HG02840 (cell line): ENCODE measurements around the gene APOD.
"Not testable (repeated sequence)": the region's sequence is repeated elsewhere in the genome, so short reads cannot be mapped to it uniquely, and the experiment has no call there.

ENCODE experiments used
- ATAC-seq: cut with Tn5 transposase; IDR thresholded peaks from one replicate; pipeline ENCODE4 v1.9.1; 2021; ENCODE audit warnings: mild to moderate bottlenecking, moderate library complexity, moderate number of reproducible peaks; ENCODE audit not compliant: unreplicated experiment, low FRiP score

APOD gene

DNA sequence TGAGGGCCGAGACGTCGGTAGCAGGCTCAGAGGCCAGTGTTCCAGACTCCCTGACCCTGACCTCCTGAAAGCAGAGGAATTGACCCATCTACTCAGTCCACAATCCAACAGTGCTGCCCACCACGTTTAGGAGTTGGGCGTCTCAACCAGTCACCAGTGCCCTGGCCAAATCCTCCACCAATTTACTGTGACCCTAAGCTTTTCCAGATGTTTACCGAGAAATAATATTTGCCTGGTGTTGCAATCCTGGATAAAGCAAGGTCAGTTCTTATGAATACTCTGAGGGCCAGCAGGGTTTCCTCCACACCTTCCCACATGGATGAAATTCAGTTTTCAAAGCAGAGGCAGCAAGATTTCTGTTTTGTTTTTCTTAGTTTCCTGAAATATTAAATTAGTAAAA lies 7.5 kb upstream of the APOD start:
- no peak for ATAC-seq

DNA sequence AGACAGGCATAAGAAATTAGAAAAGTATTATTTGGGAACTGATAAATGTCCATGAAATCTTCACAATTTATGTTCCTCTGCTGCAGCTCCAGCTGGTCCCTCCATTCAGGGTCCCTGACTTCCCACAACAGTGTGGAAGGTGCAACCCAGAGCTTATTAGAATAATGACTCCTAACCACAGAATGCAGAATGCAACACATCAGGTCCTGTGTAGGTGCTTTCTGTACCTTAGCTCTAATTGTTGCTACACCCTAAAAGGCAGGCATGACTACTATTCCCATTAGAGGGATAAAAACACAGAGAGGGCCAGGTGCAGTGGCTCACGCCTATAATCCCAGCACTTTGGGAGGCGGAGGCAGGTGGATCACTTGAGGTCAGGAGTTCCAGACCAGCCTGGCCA lies 6.6 kb upstream of the APOD start:
- not testable (repeated sequence) for ATAC-seq

DNA sequence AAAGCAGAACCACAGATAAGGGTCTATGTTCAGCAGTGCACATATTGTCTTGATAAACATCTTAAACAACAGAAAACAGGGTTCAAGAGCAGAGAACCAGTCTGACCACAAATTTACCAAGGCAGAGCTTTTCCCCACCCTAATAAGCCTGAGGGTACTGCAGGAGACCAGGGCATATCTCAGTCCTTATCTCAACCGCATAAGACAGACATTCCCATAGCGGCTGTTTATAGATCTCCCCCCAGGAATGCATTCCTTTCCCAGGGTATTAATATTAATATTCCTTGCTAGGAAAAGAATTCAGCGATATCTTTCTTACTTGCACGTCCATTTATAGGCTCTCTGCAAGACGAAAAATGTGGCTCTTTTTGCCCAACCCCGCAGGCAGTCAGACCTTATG lies 6.1 kb upstream of the APOD start:
- not testable (repeated sequence) for ATAC-seq

DNA sequence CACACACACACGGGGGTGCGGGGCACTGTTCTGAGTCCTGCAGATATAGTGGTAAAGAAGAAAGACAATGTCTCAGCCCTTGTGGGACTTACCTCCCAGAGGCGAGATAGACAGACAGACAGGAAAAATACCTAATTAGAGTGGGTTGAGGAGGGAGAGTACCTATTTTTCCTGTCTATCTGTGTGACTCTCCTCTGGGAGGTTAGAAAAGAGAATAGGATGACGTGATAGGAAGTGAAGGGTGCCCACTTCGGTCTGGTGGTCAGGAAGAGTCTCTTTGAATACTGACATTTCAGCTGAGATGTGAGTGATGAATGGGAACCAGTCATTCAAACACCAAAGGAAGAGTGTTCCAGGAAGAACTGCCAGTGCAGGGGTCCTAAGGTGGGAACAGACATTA lies 4.1 kb upstream of the APOD start:
- ATAC-seq = no peak

DNA sequence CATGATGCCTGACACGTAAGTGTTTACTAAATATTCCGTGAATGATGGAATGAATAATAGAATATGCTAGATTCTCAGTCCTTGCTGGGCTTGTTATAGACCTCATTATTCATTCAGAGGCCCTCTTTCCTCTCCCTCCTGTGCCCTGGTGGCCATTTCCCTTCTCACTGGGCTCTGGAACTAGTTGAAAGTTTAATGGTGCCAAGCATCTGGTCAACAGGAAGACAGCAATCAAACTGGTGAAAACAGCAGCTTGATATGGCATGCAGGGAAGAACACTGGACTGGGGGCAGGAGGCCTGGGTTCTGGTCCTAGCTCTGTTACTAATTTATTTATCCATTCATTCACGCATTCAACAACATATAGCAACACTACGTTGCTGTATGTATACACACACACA lies 3.7 kb upstream of the APOD start:
- no peak for ATAC-seq

DNA sequence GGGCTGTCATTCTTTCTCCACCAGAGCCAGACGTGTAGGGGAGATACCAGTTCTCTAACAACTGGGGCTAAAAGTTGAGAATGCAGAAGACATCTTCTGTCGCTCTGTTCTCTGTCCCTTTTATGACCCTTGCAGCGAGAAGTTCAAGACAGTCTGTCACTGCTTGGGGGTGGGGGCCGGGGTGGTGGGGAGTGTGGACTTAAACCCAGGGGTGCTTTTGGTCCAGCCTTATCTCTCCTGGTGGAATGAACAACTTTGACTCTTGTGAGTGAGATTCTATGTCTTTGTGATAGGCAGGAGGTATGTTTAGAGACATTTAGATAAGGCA lies 767 bp upstream of the APOD start:
- no peak for ATAC-seq

DNA sequence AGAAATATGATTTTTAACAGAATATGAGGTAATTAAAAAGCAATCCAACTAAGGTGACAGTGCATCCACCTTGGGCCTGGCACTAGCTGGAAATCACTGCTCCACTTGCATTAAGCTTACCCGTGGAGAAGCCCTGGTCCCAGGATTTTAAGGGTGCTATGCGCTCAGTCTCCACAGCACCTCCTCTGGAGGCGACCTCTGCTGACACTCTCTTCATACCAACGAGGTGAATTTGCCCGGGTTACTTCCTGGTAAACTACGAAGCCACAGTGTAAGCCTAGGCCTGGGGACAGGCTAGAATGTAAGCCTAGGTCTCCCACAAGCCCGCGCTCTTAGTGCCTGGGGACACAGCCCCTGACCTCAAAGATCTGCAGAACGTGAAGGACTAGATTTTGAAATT lies 793 bp downstream of the APOD start:
- ATAC-seq = no peak

DNA sequence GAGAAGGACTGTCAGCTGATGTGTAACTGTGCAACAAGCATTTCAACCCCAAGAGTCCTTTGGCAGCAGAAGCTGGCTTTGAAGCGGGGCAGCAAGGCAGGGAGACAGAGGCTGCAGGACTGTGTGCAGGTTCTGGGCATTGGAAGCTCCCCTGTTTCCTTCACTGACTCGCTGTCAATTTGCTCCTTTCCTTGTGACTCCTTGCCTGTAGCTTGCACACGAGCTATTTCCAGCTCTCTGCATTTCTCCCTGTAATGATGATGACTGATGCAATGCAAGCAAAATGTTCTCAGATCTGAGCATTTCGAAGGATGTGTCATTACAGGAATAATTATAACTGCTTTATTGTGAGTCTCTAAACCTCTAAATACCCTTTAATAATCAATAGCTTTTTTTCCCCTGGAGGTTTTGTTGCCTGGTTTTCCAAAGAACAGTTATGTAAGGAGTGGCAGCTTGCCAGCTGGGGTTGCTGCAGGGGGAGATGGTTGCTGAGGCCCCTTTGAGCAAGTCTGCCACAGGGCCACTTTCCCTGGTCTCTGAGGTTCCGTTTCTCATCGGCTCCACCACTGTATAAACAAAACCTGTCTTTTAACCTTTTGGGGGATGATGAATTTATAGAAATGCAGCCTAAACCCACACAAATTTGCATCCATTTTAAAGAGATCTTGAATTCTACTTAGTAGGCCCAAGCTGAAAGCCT lies 2.8 kb downstream of the APOD start:
- no peak for ATAC-seq

DNA sequence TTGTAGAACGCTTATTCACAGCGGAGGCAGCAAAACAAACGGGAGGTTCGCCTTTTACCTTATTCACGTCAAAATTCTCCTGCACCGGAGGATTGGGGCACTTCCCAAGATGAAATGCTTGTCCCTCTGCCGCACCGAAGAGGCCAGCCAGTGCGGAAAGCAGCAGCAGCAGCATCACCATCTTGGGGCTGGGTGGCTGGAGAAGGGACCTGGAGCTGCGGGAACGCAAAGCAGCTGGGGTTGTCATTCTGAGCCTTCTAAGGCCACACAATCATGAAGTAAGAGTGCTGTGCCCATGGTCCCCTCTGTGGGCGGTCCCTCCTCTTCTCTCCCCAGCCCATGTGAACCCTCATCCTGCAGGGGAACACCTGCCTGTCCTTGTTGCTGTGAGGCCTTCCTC lies 4.5 kb downstream of the APOD start:
- ATAC-seq = no peak

DNA sequence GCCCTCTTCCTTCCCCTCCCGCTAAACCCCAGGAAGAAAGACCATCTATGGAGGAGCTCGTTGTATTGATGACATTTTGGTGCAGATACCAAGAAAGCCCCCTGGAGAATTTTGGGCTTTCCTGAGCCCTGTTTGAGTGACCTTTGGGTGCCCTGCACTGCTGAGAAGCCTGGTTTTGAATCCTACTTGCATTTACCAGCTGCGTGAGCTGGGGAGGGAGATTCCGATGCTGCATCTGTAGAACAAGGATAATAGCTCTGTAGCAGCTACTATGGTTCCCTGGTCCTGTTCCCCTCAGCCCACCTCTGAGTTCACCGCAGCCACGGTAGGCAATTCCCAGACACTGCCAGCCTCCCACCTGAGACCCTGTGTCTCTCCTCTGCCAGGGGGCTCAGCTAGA lies 5.2 kb downstream of the APOD start:
- no peak for ATAC-seq

DNA sequence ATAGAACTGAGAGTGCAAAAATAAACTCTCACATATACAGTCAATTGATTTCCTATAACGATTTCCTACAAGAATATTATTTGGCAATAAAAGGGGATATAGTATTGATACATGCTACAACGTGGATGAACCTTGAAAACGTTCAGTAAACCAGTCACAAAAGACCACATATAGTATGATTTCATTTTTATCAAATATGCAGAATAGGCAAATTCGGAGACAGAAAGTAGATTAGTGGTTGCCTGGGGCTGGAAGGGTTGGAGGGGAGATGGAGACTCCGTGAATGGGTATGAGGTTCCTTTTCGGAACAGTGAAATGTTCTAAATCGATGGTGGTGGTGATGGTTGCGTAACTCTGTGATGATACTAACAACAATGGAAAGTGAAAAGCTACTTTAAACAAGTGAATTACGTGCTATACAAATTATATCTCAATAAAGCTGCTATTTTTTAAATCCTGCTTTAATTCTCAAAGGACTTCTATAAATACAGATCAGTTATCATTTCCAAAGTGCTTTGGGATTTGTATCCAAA lies 6.0 kb downstream of the APOD start:
- ATAC-seq = no peak

DNA sequence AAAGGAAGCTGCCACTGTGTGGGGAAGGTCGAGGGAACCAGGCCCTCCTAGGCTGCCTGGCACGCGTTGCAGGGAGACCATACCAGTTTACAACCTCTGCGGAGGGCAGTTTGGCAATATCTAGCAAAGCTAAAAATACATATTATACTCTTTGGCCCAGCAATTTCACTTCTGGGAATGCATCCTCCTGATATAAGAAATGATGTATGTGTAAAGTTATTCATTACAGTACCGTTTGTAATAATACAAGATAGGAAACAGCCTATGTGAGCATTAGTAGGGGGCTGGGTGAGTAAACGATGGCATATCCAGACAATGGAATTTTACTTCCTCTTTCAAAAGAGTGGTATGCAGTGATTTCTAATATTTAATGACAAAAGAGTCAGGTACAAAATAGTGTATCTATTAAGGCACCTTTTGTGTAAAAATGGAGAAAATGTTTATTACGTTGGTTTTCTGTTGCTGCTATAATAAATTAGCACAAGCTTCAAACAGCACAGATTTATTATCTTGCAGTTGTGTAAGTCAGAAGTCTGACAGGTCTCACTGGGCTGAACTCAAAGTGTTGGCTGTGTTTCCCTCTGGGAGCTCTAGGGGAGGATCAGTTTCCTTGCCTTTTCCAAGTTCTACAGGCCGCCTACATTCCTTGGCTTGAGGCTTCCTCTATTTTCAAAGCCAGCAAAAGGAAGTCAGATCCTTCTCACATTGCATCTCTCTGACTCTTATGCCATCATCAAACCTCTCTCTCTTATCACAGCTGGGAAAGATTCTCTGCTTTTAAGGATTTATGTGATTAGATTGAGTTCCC lies 9.0 kb downstream of the APOD start:
- ATAC-seq = no peak

DNA sequence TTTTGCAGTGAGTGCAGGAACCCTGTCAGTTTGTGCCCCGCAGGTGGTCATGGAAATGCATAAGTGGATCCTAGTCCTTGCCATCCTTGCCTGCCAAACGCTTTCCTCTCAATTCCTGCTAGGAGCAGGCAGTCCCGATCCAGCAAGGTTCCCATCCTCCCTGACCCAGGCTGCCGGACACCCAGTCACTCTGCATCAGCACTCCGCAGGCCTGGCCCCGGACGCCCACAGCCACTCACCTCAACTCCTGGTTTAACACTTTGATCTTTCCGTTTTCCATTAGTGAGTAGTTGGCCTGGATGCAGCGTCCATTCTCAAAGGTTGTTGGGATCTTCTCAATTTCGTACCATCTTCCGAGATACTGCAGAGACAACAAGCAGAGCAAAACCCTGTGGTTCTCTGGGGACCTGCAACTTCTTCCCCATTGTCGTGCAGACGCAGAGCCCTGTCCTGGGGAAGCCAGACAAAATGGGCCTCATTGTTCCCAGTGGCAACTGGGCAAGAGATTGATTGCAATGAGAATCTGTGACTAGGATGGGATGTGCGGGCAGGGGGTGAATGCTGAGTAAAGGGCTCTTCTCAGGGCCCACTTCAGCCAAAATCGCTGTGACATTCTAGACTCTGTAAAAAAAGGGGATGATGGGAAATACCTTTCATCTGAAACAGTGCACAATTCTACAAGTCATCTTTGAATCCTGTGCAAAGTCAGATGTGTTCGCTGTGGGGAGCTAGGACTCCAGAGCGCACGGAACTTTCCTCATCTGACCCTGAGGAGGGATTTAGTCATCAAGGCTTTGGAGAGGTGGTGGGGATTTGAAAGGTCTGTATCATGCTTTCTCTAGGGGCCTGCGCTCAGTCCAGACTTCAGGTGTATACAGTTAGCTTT lies 9.9 kb downstream of the APOD start:
- no peak for ATAC-seq

DNA sequence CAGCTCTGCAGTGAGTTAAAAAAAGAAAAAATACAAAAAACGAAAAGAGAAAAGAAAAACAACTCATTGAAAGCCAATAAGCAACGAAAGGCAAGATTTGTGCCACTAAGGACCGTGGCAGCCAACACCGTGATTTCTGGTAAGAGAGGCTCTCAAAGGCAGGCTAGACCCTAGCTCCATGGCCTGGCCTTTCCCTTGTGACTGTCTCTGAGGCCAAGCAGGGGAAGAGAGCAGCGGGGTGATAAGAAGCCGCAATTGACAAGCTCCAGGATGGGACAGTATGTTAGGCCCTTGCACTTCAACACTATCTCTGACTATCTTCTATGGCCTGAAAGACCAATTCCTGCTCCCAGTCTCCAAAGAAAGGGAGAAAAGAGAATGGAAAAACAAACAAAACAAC lies 12.4 kb downstream of the APOD start:
- no peak for ATAC-seq

DNA sequence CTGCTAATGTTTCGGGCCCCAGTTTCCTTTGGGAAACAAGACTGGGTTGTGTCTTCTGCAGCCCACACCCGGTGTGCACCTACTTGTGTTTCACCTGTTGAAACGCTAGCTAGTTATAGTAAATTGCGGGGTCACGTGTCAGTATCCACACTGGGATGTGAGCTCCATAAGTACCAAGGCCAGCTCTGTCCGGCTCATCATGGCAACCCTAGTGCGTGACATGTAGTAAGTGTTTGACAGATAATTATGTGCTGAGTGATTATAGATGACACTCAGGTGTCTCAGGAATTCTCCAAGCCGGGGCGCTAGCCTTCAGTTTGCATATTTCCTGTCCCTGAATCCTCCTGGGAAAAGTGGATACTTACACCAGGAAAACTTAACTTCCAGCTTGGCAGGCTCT lies 12.8 kb downstream of the APOD start:
- no peak for ATAC-seq

DNA sequence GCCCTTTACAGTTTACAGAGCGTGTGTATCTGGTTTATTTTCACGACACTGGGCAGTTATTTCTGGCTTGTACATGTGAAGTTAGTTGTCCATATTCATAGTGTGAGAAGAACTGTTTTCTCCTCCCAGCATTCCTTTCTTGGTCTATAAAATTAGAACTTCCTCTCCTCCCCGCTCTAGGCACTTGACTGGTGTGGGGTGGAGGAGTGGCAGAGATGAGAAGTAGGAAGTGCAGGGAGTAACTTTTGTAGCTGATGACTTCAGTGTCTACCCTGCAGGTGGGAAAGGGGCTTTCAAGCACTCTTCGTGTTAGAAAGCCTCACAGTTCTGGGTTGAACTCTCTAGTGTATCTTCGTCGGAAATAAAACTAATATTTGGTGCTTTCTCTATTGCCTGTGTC lies 13.4 kb downstream of the APOD start:
- no peak for ATAC-seq

DNA sequence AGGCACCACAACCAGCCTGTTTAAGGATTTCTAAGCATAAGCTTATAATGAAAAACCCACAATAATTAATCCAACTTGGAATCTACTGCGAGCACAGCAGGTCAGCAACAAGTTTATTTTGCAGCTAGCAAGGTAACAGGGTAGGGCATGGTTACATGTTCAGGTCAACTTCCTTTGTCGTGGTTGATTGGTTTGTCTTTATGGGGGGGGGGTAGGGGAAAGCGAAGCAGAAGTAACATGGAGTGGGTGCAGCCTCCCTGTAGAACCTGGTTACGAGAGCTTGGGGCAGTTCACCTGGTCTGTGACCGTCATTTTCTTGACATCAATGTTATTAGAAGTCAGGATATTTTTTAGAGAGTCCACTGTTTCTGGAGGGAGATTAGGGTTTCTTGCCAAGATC lies 15.1 kb downstream of the APOD start:
- no peak for ATAC-seq

DNA sequence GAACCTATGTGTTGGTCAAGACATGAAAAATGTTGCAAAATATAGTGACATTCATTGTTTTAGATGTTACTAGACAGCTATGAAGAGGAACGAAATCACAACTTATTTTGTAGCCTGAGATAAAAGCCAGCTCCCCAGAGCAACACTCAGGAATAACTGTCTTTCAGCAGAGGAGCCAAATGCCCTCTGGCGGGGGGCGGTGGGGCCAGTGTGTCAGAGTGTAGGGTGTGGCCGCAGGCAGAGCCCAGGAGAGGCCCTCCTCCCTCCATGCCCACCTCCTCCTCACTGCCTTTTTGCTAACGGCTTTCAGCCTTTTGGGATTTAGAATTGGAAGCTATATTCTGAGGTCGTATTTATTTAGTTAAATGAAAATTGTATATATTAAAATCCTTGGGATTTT lies 16.9 kb downstream of the APOD start:
- ATAC-seq = no peak

DNA sequence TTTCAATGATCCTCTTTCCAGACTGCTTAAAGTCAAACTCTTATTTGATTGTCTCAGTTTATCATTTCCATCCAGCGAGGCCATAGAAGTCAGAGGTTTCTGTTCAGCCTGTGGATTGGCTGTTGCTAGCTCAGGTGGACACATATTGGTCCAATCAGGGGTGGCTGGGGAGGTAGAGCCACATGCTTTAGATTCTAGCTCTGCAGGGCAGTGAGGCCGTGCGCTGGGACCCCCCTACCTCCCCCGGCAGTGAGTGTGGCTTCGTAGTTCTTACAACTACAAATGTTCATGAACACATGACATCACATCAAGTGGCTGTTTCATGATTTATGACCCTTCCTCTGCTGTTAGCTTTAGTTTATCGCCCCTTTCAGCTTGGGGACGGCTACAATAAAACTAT lies 18.0 kb downstream of the APOD start:
- ATAC-seq = no peak

DNA sequence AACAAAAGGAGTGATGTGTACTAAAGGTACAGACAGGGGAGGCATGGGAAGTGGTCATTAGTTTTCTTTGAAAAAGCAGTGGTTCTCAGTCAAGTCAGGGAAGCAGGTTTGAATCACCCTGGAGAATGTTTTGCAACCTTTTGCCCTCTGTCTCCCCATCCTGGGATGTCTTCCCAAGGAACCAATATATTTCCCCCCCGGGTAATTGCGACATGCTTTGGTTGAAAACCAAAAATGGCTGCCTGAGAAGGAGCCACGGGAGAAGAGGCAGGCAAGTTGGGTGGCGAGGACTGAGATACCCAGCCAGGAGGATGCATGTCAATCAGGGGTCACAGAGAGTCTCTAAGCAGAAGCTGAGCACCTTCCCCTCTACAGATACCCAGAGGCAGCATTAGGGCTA lies 20.4 kb downstream of the APOD start:
- ATAC-seq = no peak

DNA sequence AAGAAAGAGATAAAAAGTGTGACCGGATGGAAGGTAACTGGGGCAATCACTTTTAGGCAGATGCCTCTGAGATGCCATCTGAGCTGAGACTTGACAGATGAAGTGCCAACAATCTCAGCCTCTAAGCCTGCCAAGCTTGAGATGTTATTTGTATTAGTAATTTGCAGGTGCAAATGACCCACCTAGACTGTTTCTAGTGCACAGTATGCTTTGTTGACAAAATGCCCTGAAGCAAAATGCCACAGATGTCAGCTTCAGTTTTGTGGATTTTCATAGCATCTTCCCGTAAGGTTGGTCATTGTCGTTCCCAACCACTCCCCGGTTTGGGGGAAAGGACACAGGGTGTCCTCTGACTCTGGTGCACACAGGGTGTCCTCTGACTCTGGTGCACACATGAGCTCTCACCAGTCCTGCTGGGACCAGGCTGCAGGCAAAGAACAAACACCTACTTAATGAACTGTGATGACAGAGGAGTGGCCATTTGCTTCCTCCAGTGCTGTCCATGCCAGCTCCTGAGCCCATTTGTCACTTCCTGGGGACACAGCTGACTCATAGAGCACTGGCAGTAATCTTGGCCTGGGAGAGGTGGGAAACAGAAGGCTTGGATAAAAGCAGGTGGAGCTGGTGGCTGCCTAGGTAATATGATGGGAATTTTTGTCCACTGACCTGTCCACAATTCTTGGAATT lies 23.9 kb downstream of the APOD start:
- ATAC-seq = no peak
